NCI-H1694 (cell line): ENCODE data around the gene ASCC3.
A peak's percentile ranks its signal among the peaks of the same experiment; 100 is the strongest.
"Not testable (repeated sequence)": the region's sequence is repeated elsewhere in the genome, so short reads cannot be mapped to it uniquely, and the experiment has no call there.

Experiments used
- DNase-seq: peaks from one replicate; lab custom pipeline; 2025; lab: John Stamatoyannopoulos, UW

ASCC3 gene, protein sequence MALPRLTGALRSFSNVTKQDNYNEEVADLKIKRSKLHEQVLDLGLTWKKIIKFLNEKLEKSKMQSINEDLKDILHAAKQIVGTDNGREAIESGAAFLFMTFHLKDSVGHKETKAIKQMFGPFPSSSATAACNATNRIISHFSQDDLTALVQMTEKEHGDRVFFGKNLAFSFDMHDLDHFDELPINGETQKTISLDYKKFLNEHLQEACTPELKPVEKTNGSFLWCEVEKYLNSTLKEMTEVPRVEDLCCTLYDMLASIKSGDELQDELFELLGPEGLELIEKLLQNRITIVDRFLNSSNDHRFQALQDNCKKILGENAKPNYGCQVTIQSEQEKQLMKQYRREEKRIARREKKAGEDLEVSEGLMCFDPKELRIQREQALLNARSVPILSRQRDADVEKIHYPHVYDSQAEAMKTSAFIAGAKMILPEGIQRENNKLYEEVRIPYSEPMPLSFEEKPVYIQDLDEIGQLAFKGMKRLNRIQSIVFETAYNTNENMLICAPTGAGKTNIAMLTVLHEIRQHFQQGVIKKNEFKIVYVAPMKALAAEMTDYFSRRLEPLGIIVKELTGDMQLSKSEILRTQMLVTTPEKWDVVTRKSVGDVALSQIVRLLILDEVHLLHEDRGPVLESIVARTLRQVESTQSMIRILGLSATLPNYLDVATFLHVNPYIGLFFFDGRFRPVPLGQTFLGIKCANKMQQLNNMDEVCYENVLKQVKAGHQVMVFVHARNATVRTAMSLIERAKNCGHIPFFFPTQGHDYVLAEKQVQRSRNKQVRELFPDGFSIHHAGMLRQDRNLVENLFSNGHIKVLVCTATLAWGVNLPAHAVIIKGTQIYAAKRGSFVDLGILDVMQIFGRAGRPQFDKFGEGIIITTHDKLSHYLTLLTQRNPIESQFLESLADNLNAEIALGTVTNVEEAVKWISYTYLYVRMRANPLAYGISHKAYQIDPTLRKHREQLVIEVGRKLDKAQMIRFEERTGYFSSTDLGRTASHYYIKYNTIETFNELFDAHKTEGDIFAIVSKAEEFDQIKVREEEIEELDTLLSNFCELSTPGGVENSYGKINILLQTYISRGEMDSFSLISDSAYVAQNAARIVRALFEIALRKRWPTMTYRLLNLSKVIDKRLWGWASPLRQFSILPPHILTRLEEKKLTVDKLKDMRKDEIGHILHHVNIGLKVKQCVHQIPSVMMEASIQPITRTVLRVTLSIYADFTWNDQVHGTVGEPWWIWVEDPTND (N-terminal part only)

DNA sequence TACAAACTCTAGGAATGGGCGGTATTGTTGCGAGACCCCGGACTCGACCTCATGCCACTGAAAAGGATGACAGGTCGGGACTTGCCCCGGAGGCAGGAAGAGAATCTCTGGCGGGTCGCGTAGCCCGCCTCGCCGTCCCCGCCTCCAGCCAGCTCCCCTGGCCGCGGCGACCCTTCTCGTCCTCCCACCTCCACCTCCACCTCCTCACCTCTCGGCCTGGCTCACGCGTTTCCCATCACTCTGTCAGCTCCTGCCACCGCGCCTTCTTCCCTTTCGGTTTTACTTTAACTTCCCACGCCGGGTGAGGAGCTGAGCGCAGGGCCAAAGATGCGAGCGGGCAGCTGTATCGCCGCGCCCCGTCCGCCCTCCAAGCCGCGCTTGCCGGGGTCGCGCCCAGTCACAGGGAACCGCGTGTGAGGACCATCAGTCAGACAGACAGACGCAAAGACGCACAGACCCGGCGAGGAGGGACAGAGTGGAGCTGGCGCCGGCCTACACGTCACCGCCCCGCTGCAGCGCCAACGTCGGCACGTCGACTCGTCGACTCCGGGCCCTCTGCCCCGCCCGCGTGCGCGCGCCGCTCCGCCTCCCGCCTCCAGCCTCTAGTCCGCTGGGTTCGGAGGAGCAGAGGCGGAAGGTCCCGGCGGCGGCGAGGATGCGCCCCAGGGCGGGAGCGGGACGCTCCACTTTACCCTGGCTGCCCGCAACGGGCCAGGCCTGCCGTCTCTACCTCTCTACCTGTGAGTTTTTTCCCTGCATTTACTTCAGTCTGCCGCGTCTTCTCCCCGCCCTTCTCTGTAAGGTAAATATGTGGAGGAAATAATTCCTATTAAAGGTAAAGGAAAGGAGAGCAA, at the start of gene ASCC3:
TSS of gene ASCC3 (minus strand) at position 477 of the 854 bp plus-strand sequence. CDS start 13,332 bp downstream, outside the sequence.
- peak; percentile 60 for DNase-seq

DNA sequence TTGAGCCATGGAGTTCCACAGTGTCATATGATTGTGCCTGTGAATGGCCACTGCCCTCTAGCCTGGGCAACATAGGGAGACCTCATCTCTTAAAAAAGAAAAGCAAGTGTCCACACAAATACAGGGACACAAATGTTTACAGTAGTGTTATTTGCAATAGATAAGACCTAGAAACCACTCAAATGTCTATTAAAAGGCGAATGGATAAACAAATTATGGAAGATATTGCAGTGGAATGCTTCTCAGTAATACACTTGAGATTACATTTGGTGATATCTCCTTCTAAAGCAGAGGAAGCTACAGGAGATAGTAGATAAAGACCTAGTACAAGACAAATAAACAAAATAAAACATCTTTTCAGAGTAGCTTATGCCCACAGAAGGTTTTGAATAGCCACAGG, 44.6 kb upstream of the ASCC3 start:
- DNase-seq, result no peak

DNA sequence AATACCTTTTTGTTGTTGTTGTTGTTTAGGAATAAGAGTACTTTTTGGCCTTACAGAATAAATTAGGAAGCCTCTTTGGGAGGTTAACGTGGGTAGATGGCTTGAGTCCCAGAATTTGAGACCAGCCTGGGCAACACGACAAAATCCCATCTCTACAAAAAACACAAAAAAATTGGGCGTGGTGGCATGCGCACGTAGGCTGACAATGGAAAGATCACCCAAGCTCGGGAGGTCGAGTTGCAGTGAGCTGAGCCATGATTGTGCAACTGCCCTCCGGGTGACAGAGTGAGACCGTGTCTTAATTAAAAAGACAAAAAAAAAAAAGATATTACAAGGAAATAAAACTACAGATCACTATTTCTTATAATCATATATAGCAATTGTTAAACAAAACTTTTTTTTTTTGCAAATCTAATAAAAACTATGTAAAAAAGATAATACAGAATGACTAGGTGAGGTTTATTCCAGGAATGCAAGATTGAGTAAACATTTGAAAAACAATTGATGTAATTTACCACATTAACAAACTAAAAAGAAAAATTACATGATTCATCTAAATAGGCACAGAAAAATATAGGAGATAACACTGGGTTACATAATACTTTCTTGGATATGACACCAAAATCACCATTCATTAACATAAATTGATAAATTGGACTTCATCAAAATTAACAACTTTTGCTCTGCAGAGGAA, 43.6 kb upstream of the ASCC3 start:
- DNase-seq, result no peak

DNA sequence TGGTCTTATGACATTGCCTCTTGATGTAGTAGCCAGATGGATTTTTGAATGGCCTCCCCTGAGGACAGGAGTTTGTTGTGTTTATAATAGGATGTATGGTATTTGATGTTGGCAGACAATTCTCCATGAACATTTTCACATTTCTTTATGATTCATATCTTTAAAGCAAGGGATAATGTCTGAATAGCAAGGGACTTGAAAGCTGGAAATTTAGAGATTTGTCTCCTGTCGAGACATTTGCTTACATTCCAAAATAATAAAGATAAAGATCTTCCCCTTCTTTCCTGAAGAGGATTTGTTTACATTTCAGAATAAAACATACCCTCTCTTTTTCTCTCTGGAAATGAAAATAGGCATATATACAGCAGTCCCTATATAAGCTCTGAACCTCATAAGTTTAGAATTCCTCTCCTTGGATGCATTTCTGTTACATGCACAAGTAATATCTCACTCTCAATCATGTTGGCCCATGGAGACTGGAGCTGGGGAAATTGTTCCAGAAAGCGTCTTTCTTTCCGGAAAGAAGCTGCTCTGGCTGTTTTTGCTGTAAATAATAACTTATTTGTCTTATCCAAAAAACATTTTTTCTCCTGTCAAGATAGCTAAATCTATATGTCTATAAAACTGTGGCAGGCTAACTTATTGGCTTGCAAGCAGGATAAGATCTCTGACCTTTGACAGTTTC, 42.5 kb upstream of the ASCC3 start:
- no peak for DNase-seq

DNA sequence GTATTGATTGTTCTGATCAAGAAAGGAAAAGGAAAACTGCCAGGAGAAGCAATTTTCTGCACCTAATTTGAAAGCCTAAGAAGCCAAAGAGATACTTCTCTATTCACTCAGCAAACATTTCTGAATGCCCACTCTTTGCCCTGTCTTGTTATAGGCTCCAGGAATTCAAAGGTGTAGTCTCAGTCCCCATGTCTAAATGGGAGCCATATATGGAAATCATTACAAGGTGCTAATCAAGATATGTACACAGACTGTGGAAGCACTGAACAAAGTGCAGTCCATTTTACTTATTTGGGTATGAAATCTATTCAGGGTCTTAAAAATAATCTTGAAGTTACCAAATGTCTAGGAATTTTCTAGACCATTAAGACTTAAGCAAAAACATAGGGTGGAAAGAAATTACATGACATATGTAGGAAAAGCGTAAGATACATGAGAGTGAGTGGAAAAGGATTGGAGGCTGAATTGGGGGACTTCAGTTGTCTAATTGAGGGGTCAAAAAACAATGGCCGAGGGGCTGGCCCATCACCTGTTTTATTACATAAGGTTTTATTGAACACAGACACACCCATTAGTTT, 39.0 kb upstream of the ASCC3 start:
- DNase-seq, result no peak

DNA sequence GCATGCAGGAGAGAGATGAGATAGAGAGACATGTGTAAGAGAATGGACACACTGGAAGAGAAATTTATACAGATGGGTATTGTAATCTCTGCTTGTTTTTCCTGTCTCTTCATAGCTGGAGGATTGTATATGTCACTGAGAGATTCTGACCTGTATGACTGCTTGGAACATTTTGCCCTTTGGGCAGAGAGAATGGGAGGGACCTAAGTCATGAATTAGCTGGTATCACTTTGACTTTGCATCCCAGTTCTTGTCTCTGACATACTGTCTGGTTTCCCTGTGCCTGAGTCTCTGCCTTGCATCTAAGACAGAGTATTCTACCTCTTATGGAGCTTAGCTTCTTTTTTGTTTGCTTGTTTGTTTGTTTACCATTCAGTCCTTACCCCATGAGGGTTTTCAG, 37.0 kb upstream of the ASCC3 start:
- no peak for DNase-seq

DNA sequence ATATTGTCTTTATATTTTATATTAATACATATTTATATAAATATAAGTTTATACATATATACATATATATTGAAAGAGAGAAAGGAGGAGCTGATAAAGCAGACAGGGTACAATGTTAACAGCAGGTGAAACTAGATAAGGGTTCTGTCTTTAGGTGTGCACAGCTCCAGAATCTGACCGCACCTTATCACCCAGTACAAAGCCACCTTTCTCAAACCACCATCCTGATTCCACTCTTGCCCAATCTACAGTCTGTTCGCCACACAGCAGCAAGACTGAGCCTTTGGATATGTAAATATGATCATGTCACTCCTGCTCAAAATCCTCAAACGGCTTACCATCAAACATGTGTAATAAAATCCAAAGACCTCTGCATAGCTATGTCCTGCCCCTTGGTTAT, 34.7 kb upstream of the ASCC3 start:
- DNase-seq, result no peak

DNA sequence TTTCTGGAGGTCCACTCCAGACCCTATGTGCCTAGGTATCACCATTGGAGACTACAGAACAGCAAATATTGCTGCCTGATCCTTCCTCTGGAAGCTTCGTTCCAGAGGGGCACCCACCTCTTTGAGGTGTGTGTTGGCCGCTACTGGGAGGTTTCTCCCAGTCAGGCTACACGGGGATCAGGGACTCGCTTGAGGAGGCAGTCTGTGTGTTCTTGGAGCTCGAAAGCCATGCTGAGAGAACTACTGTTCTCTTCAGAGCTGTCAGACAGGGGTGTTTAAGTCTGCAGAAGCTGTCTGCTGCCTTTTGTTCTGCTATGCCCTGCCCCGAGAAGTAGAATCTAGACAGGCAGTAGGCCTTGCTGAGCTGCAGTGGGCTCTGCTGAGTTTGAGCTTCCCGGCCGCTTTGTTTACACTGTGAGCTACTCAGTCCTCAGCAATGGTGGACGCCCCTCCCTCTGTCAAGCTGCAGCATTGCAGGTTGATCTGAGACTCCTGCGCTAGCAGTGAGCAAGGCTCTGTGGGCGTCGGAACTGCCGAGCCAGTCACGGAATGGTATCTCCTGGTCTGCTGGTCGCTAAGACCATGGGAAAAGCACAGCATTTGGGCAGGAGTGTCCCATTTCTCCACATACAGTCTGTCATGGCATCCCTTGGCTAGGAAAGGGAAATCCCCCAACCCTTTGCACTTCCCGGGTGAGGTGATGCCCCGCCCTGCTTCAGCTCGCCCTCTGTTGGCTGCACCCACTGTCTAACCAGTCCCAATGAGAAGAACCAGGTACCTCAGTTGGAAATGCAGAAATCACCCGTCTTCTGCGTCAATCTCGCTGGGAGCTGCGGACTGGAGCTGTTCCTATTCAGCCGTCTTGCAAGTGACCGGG, 32.5 kb upstream of the ASCC3 start:
- DNase-seq, result no peak

DNA sequence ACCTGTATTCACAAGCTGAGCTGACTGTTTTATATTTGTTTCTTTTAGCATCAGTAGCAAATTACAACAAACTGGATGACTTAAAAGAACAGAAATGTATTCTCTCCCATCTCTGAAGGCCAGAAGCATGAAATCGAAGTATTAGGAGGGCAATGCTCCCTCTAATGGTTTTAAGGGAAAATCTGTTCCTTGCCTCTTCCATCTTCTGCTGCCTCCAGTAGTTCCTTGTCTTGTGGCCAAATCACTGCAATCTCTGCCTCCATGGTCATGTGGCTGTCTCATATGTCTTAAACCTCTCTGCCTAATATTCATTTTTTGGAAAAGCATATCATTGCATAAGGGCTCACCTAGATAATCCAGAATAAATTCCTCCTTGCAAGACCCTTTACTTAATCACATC, 25.2 kb upstream of the ASCC3 start:
- DNase-seq, result no peak

DNA sequence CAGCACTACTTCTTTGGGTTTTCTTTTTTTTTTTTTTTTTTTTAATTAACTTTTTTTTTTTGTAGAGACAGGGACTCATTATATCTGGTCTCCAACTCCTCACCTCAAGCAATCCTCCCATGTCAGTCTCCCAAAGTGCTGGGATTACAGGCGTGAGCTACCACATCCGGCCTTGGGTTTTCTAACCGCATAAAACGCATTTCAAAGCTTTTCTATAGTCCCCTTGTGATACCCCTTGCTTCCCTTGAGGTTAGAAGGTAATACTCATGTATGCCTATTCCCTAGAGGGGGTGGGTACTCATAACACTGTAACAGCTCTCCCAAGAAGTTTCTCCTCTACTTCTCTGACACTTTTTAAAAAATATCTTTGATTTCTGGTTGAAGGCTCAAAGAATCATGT, 23.9 kb upstream of the ASCC3 start:
- no peak for DNase-seq

DNA sequence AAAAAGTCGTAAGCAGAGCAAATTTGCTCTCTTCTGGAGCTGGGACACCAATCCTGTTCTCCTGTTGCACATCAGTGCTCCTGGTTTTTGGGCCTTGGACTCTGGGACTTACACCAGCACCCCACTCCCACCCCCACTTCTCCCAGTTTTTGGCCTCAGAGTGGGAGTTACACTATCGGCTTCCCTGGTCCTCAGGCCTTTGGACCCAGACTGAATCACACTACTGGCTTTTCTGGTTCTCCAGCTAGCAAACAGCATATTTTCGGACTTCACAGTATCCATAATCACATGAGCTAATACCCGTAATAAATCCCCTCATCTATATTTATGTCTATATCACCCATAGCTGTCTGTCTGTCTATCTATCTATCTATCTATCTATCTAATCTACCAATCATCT, 23.2 kb upstream of the ASCC3 start:
- no peak for DNase-seq

DNA sequence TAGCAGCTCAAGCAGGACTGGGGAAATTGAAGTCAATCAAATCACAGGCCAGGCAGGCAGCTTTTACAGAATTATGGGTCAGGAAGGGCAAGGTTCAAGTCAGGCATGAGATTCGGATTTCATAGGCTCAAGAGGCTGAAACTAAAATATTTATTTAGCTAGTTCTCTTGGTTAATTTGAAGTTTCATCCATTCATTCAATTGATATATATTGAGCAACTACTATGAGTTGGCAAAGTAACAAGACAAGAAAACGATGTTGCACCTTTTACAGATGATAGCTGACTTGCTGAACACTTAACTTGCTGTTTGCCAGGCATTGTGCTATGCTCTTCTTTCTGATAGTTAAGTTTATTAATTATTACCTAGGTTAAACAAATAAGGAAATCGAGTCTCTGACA, 20.5 kb upstream of the ASCC3 start:
- DNase-seq, result no peak

DNA sequence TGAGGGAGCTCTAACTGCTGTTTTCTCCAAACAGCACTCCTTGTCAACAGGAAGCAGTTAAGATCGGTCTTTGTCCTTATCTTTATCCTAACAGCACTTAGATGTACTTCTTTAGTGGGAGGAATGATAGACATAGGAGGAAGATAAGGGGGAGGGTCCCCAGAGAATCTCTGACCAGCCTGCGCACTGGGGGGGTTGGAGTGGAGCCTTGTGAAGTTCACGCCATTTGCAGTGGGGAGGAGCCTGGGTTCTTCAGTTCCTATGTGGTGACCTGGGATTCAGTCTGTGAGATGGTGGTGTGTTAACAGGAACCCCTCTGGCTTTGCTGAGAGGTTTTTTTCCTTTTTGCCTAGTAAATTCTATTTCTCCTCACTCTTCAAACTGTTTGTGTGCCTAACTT, 18.1 kb upstream of the ASCC3 start:
- DNase-seq, result no peak

DNA sequence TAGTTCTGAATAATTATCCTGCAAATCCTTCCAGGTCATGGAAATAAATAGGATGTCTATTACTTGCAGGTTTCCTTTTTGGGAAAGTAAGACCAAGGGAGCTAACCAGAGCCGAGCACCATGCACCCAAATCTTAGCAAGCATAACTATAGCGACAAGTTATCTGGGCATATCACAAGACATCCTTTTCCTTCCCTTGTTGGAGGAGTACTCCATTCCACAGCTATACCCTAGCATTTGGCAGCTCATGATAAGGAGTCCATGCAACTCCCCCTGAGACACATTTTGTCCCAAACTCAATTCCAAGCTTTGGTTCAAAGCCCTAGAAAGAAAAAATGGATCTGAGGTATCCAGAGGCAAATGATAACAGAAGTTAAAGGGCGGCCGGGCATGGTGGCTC, 16.5 kb upstream of the ASCC3 start:
- DNase-seq, result no peak

DNA sequence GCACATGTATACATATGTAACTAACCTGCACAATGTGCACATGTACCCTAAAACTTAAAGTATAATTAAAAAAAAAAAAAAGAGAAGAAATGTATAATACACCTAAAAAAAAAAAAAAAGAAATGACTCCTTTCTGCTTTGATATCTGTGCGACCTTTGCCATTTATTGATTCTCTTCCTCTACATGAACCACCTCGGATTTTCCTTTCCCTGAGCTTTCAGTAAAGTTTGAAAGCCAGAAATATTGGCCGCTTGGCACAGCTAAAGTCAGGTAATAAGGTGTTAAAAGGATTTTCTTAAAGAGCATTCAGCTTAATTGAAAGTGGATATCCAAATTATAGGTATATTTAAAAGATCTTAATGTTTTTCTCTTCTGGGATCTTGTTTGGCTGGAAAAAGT, 12.6 kb upstream of the ASCC3 start:
- DNase-seq, result no peak

DNA sequence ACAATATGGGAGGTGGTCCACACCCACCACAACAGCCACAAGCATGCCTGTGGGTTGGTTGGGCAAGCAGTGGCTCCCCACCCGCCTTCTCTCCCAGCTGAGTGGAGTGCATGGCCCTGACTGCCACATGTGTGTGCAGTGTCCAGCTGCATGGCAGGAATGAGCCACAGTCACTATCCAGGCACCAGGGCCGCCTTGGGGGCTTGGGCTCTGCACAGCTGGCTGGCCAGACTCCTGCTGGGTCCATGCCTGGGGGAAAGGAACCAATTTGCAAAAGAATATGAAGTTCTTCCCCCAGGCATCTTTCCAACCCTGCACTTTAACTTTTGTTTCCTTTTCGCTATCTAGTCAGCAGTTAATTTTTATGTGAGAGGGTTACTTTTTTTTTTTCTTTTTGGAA, 11.6 kb upstream of the ASCC3 start:
- no peak for DNase-seq

DNA sequence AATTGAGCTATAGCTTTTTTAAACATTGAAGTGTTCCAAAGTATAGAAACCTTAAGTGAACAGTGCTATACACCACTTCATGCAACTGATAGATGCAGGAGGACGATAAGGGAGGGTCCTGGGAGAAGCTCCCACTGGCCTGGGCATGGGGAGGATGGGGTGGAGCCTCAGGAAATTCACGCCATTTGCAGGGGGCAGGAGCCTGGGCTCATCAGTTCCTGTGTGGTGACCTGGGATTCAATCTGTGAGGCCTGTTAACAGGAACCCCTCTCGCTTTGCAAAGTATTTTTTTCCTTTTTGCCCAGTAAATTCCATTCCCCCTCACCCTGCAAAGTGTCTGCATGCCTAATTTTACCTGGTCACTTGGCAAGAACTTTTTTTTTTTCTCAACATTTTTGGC, 11.0 kb upstream of the ASCC3 start:
- no peak for DNase-seq

DNA sequence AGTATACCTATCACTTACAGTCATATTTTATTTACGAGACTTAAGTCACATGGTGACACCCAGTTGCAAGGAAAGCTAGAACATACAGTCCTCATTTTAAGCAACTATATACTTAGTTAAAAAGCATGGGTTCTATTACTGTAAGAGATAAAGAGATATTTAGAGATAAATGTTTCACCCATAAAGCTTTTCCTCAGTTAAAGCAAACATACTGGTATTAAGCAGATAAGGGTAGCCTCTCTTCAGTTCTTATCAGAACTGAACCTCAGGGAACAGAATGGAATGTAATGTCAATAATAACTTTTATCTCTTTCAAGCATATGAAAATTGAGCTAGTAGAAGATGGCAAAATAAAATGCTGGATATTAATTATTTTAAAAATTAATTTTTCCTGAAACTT, 9.9 kb upstream of the ASCC3 start:
- no peak for DNase-seq

DNA sequence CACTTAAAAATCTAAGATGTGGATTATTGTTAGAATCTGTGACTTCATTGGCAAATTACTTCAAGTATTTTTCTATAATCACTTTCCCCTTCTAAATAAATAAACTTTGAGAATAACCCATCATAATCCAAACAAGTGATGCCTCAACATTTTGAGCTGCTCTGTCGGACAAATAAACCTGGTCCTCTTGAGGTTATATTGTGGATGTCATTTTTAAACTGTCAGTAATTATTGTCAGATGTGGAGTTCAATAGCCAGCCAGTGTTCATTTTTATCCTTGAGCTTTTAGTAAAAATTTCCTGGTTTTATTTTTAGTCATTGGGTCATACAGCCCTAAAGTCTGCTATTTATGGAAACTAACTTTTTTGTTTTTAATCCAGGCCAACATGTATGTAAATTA, 9.5 kb upstream of the ASCC3 start:
- DNase-seq, result not testable (repeated sequence)
